ENCODE data around the gene CRACR2A.

Gene CRACR2A

DNA sequence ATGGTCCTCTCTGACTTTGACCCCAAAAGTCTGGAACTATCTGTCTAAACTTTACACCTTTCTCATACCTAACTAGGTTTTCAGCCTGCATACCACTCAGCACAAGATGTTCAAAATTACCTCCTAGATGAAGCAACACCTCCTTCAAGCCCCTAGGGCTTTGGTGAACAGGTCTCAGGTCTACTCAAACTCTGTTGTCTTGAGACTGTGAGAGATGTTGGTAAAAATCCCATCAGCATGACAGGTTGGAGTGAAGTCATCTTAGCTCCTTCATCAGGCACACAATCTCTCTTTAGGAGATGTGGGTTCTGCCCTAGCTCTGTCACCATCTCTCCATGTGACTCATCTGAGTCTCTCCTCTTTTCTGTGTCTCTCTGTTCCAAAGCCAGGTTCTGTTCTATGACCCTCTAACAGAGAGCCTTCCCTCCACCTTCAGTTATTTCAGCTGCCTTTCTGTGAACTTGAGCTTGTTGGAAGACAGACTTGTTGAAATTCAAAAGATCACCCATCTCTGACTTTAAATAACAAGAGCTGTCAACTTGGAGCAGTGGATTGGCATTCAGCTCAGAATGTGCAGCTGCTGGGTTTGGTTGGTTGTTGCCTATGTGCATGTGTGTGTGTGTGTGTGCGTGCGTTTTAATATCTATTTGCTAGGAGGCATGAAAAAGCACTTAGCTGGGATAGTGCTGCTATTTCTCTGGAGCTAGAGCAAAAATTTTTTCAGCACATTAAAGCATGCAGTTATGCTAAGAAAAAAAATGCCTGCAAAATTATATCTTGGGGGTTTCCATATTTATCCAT is 130.7 kb downstream of the CRACR2A start:
- Histone ChIP-seq H2BK12ac (ENCODE audit: low read length) (no peak overlapping the region), H4K12ac (ENCODE audit: low read depth, low read length) (no peak overlapping the region), H3K79me1 (ENCODE audit: low read length) (no peaks in the 10 kb centered on the region), H3K23ac (ENCODE audit: low read length) (no peak overlapping the region), H3K4ac (ENCODE audit: low read depth, low read length) (no peak overlapping the region), H3K18ac (ENCODE audit: low read length) (no peak overlapping the region), H3K27ac (ENCODE audit: low read depth, low read length) (no peak overlapping the region), H3K27me3 (ENCODE audit: insufficient read depth, low read length) (no peaks in the 10 kb centered on the region), H3K4me2 (ENCODE audit: low read length) (no peak overlapping the region), H4K91ac (ENCODE audit: low read depth, low read length) (no peak overlapping the region), H3K36me3 (ENCODE audit: control insufficient read depth in 1 of 2, insufficient read depth in 2 of 2, low read length in 2 of 2) (no peaks in the 10 kb centered on the region), H3K14ac (ENCODE audit: low read length) (no peak overlapping the region), H3K4me3 (ENCODE audit: low read depth, low read length) (no peak overlapping the region), H3K4me1 (ENCODE audit: control insufficient read depth in 1 of 2, insufficient read depth in 2 of 2, low read length in 2 of 2) (no peaks in the 10 kb centered on the region), H4K8ac (ENCODE audit: low read depth, low read length) (no peak overlapping the region), H3K79me2 (ENCODE audit: control insufficient read depth, insufficient read depth, low read length, poor library complexity) (no peaks in the 10 kb centered on the region), H2BK5ac (ENCODE audit: low read depth, low read length, poor library complexity) (no peak overlapping the region), H3K9me3 (ENCODE audit: insufficient read depth, low read depth, low read length) (peaks cover 1% of the 10 kb centered on the region), H2AK5ac (ENCODE audit: low read length) (no peak overlapping the region), H2BK120ac (ENCODE audit: insufficient read depth, low read length, poor library complexity) (no peak overlapping the region), H2AFZ (ENCODE audit: insufficient read depth, low read length, poor library complexity) (no peak overlapping the region), H3K9ac (ENCODE audit: low read length) (no peak overlapping the region)
- WGBS (ENCODE audit: extremely low coverage, insufficient coverage, insufficient read length) = no CpG with 5 or more reads among the region's 2 CpGs
- DNase-seq = peak; percentile 80 to 84

GRCh38 chr12:3620856-3621255 is 132.1 kb downstream of the CRACR2A start:
- no peak overlapping the region for H3K4me2 ChIP-seq (ENCODE audit: low read length)

DNA sequence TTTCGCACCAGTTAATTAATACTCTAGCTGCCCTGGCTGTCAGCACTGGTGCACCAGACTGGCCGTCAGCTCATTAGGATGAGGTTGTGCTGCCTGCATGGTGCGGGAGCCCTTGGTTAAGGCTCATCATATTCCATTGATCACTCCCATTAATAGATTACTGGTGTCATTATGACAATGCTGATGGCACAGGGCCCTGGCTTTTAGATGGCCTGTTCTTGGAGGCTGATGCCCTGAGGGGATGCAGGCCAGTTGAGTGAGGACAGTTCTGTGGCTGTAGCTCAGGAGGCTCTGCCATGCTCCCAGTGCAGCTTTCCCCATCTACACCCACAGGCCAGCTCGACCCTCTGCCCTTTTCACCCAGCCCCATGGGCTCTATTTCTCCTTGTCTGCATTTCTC is 135.3 kb downstream of the CRACR2A start:
- no peak overlapping the region for H2BK120ac ChIP-seq (ENCODE audit: insufficient read depth, low read length, poor library complexity)
- no peak overlapping the region for H4K12ac ChIP-seq (ENCODE audit: low read depth, low read length)
- H2BK5ac ChIP-seq (ENCODE audit: low read depth, low read length, poor library complexity) = no peak overlapping the region
- no peak overlapping the region for H3K27ac ChIP-seq (ENCODE audit: low read depth, low read length)
- no peak overlapping the region for H3K4me3 ChIP-seq (ENCODE audit: low read depth, low read length)
- H4K8ac ChIP-seq (ENCODE audit: low read depth, low read length) = no peak overlapping the region
- no peaks in the 10 kb centered on the region for H3K36me3 ChIP-seq (ENCODE audit: control insufficient read depth in 1 of 2, insufficient read depth in 2 of 2, low read length in 2 of 2)
- H3K9me3 ChIP-seq (ENCODE audit: insufficient read depth, low read depth, low read length) = peaks cover 1% of the 10 kb centered on the region
- no peaks in the 10 kb centered on the region for H3K79me1 ChIP-seq (ENCODE audit: low read length)
- no peaks in the 10 kb centered on the region for H3K4me1 ChIP-seq (ENCODE audit: control insufficient read depth in 1 of 2, insufficient read depth in 2 of 2, low read length in 2 of 2)
- no peaks in the 10 kb centered on the region for H3K27me3 ChIP-seq (ENCODE audit: insufficient read depth, low read length)
- H3K18ac ChIP-seq (ENCODE audit: low read length) = no peak overlapping the region
- no peak overlapping the region for H3K4ac ChIP-seq (ENCODE audit: low read depth, low read length)
- H2BK12ac ChIP-seq (ENCODE audit: low read length) = no peak overlapping the region
- no peak overlapping the region for H2AFZ ChIP-seq (ENCODE audit: insufficient read depth, low read length, poor library complexity)
- H3K79me2 ChIP-seq (ENCODE audit: control insufficient read depth, insufficient read depth, low read length, poor library complexity) = no peaks in the 10 kb centered on the region
- no peak overlapping the region for H2AK5ac ChIP-seq (ENCODE audit: low read length)
- H3K4me2 ChIP-seq (ENCODE audit: low read length) = no peak overlapping the region
- no peak overlapping the region for H3K14ac ChIP-seq (ENCODE audit: low read length)
- DNase-seq = no peak
- no peak overlapping the region for H3K9ac ChIP-seq (ENCODE audit: low read length)
- H3K23ac ChIP-seq (ENCODE audit: low read length) = no peak overlapping the region
- no peak overlapping the region for H4K91ac ChIP-seq (ENCODE audit: low read depth, low read length)
- no CpG with 5 or more reads among the region's 4 CpGs for WGBS (ENCODE audit: extremely low coverage, insufficient coverage, insufficient read length)

More at GRCh38 chr12:3620856-3621255, 132.1 kb downstream of the CRACR2A start:
- no peak overlapping the region for H3K23ac ChIP-seq (ENCODE audit: low read length)
- no peak overlapping the region for H4K8ac ChIP-seq (ENCODE audit: low read depth, low read length)
- no peak overlapping the region for H2BK12ac ChIP-seq (ENCODE audit: low read length)
- no peak overlapping the region for H3K27ac ChIP-seq (ENCODE audit: low read depth, low read length)
- no peak overlapping the region for H3K9ac ChIP-seq (ENCODE audit: low read length)
- H2BK5ac ChIP-seq (ENCODE audit: low read depth, low read length, poor library complexity) = no peak overlapping the region
- no peak overlapping the region for H4K12ac ChIP-seq (ENCODE audit: low read depth, low read length)
- H3K18ac ChIP-seq (ENCODE audit: low read length) = no peak overlapping the region
- H3K36me3 ChIP-seq (ENCODE audit: control insufficient read depth in 1 of 2, insufficient read depth in 2 of 2, low read length in 2 of 2) = no peaks in the 10 kb centered on the region
- no peak overlapping the region for H3K4me3 ChIP-seq (ENCODE audit: low read depth, low read length)
- H2AFZ ChIP-seq (ENCODE audit: insufficient read depth, low read length, poor library complexity) = no peak overlapping the region
- H3K4ac ChIP-seq (ENCODE audit: low read depth, low read length) = no peak overlapping the region
- no peak for DNase-seq
- no peak overlapping the region for H2AK5ac ChIP-seq (ENCODE audit: low read length)
- H3K79me1 ChIP-seq (ENCODE audit: low read length) = no peaks in the 10 kb centered on the region
- H3K4me1 ChIP-seq (ENCODE audit: control insufficient read depth in 1 of 2, insufficient read depth in 2 of 2, low read length in 2 of 2) = no peaks in the 10 kb centered on the region
- H3K79me2 ChIP-seq (ENCODE audit: control insufficient read depth, insufficient read depth, low read length, poor library complexity) = no peaks in the 10 kb centered on the region
- no peak overlapping the region for H2BK120ac ChIP-seq (ENCODE audit: insufficient read depth, low read length, poor library complexity)
- no peaks in the 10 kb centered on the region for H3K27me3 ChIP-seq (ENCODE audit: insufficient read depth, low read length)
- H4K91ac ChIP-seq (ENCODE audit: low read depth, low read length) = no peak overlapping the region
- no peak overlapping the region for H3K14ac ChIP-seq (ENCODE audit: low read length)
- no CpG with 5 or more reads among the region's 7 CpGs for WGBS (ENCODE audit: extremely low coverage, insufficient coverage, insufficient read length)
- peaks cover 1% of the 10 kb centered on the region for H3K9me3 ChIP-seq (ENCODE audit: insufficient read depth, low read depth, low read length)

- H2AFZ ChIP-seq (ENCODE audit: insufficient read depth, low read length, poor library complexity) = no peak overlapping the region
- H2BK12ac ChIP-seq (ENCODE audit: low read length) = no peak overlapping the region
- no peaks in the 10 kb centered on the region for H3K79me2 ChIP-seq (ENCODE audit: control insufficient read depth, insufficient read depth, low read length, poor library complexity)
- no peak overlapping the region for H2BK120ac ChIP-seq (ENCODE audit: insufficient read depth, low read length, poor library complexity)
- no peak overlapping the region for H4K12ac ChIP-seq (ENCODE audit: low read depth, low read length)
- H3K36me3 ChIP-seq (ENCODE audit: control insufficient read depth in 1 of 2, insufficient read depth in 2 of 2, low read length in 2 of 2) = no peaks in the 10 kb centered on the region
- H3K14ac ChIP-seq (ENCODE audit: low read length) = no peak overlapping the region
- no peak overlapping the region for H3K4me2 ChIP-seq (ENCODE audit: low read length)
- H3K4me1 ChIP-seq (ENCODE audit: control insufficient read depth in 1 of 2, insufficient read depth in 2 of 2, low read length in 2 of 2) = no peaks in the 10 kb centered on the region
- H3K4ac ChIP-seq (ENCODE audit: low read depth, low read length) = no peak overlapping the region
- no peak overlapping the region for H4K8ac ChIP-seq (ENCODE audit: low read depth, low read length)
- H3K79me1 ChIP-seq (ENCODE audit: low read length) = no peaks in the 10 kb centered on the region
- no peak overlapping the region for H3K4me3 ChIP-seq (ENCODE audit: low read depth, low read length)
- no peak overlapping the region for H3K27ac ChIP-seq (ENCODE audit: low read depth, low read length)
- H3K9me3 ChIP-seq (ENCODE audit: insufficient read depth, low read depth, low read length) = peaks cover 1% of the 10 kb centered on the region
- DNase-seq = no peak
- no peaks in the 10 kb centered on the region for H3K27me3 ChIP-seq (ENCODE audit: insufficient read depth, low read length)
- no peak overlapping the region for H3K9ac ChIP-seq (ENCODE audit: low read length)
- no peak overlapping the region for H2BK5ac ChIP-seq (ENCODE audit: low read depth, low read length, poor library complexity)
- no peak overlapping the region for H3K23ac ChIP-seq (ENCODE audit: low read length)
- WGBS (ENCODE audit: extremely low coverage, insufficient coverage, insufficient read length) = no CpG with 5 or more reads among the region's 5 CpGs
- H4K91ac ChIP-seq (ENCODE audit: low read depth, low read length) = no peak overlapping the region
- H2AK5ac ChIP-seq (ENCODE audit: low read length) = no peak overlapping the region
- H3K18ac ChIP-seq (ENCODE audit: low read length) = no peak overlapping the region
These were observed 137.0 kb downstream of the CRACR2A start for GRCh38 chr12:3615862-3616261.
